SK-N-SH (cell line): ENCODE results near the gene CRPPA.

Experiments used
- CTCF ChIP-seq: fragments of 200-600 bp; sonication (generic); IDR thresholded peaks from 2 replicates; pipeline ENCODE4 v1.6.1; 2017; ENCODE audit warnings: antibody characterized with exemption, mild to moderate bottlenecking, moderate library complexity
- EP300 ChIP-seq, 2 experiments: IDR thresholded peaks; 2 replicates each; pipeline versions ENCODE4 v1.4.0 to v1.6.1; 2012; ENCODE audit warnings: borderline replicate concordance in 1 of 2, low read depth in 1 of 2, low read length in 1 of 2
- EZH2phosphoT487 ChIP-seq: fragments of 200-600 bp; sonication (generic); IDR thresholded peaks from 2 replicates; pipeline ENCODE4 v1.6.1; 2017; ENCODE audit warnings: low read depth, mixed run types, mild to moderate bottlenecking, antibody characterized with exemption, moderate library complexity, borderline replicate concordance
- MXI1 ChIP-seq: IDR thresholded peaks from 2 replicates; pipeline ENCODE4 v1.6.1; 2012; ENCODE audit warnings: mild to moderate bottlenecking, low read depth, low read length, improper control_type of control experiment
- PBX3 ChIP-seq: IDR thresholded peaks from 2 replicates; pipeline ENCODE4; 2012
- POLR2AphosphoS5 ChIP-seq: IDR thresholded peaks from 2 replicates; pipeline ENCODE4 v1.6.1; 2012; ENCODE audit warnings: low read depth, low read length
- RCOR1 ChIP-seq: fragments of 150-350 bp; IDR thresholded peaks from 2 replicates; pipeline ENCODE4 v1.6.1; 2017; ENCODE audit warnings: antibody characterized with exemption, low read length
- SMC3 ChIP-seq: IDR thresholded peaks from 2 replicates; pipeline ENCODE4 v1.6.1; 2012; ENCODE audit warnings: low read depth, low read length, improper control_type of control experiment
- TAF1 ChIP-seq: IDR thresholded peaks from 2 replicates; pipeline ENCODE4 v1.6.1; 2012; ENCODE audit warnings: low read depth, mild to moderate bottlenecking, low read length, moderate library complexity, borderline replicate concordance
- USF1 ChIP-seq: IDR thresholded peaks from 2 replicates; pipeline ENCODE4 v1.4.0; 2012; ENCODE audit warnings: low read depth, borderline replicate concordance
- ZBTB33 ChIP-seq: IDR thresholded peaks from 2 replicates; pipeline ENCODE4 v1.4.0; 2012; ENCODE audit warnings: low read depth, borderline replicate concordance

- TF ChIP-seq POLR2AphosphoS5, result no peak
- peak; percentile 67 for TF ChIP-seq CTCF
- peak; percentile 64 for TF ChIP-seq SMC3
- no peak for TF ChIP-seq EP300 (IDR thresholded peaks at IDR 0.05; ENCODE audit: borderline replicate concordance in 1 of 2, low read depth in 1 of 2, low read length in 1 of 2)
- no peak for TF ChIP-seq RCOR1
- no peak for TF ChIP-seq MXI1
- no peak for TF ChIP-seq PBX3
- TF ChIP-seq USF1, result no peak
- no peak for TF ChIP-seq ZBTB33
- TF ChIP-seq EZH2phosphoT487, result no peak
- no peak for TF ChIP-seq TAF1
Observed at GRCh38 chr7:16431646-16432424, 10.5 kb upstream of the CRPPA start.
